Body of pancreas (tissue), 4 donors: ENCODE measurements around the gene KRTAP5-3.
"Not testable (repeated sequence)": the region's sequence is repeated elsewhere in the genome, so short reads cannot be mapped to it uniquely, and the experiment has no call there.

Experiments used
- CTCF ChIP-seq, 7 experiments: fragments of 450-650 bp in 4 of 7; fragments of 200-600 bp in 3 of 7; sonication (generic) in 3 of 7; IDR thresholded peaks; one replicate each; pipeline ENCODE4 v1.5.1; 2016 to 2019; ENCODE audit warnings: antibody characterized with exemption in 7 of 7
- POLR2A ChIP-seq, 3 donors: fragments of 450-650 bp; IDR thresholded peaks; one replicate each; pipeline ENCODE4 v1.6.1; 2016; ENCODE audit warnings: antibody characterized with exemption in 3 of 3, mild to moderate bottlenecking in 2 of 3

- TF ChIP-seq CTCF, POLR2A (IDR thresholded peaks at IDR 0.05): not testable (repeated sequence)
Observed at GRCh38 chr11:1589191-1589963, 18.9 kb downstream of the KRTAP5-3 start.
